Muscle of back (tissue), 11 donors: ENCODE data around the gene CHMP3. TPM values are rescaled to one million over a fixed set of nuclear protein-coding genes. Genes with fewer than 3 reads are reported as not detected.
"Not testable (repeated sequence)": the region's sequence is repeated elsewhere in the genome, so short reads cannot be mapped to it uniquely, and the experiment has no call there.

Experiments used
- DNase-seq, 3 donors: peaks; one replicate each; pipeline versions ENCODE4 v3.0.0 to v3.0.0-alpha.2; 2013
- polyA plus RNA-seq, 10 donors: library from polyadenylated mRNA; unstranded; fragments of 120-200 nt; gene quantifications; one replicate each; pipeline ENCODE4 v1.2.1, GENCODE V29; 2013; ENCODE audit not compliant: insufficient read length in 10 of 10

Gene CHMP3
- polyA plus RNA-seq, 10 donors, result 114 to 160 (median 129) TPM

DNA sequence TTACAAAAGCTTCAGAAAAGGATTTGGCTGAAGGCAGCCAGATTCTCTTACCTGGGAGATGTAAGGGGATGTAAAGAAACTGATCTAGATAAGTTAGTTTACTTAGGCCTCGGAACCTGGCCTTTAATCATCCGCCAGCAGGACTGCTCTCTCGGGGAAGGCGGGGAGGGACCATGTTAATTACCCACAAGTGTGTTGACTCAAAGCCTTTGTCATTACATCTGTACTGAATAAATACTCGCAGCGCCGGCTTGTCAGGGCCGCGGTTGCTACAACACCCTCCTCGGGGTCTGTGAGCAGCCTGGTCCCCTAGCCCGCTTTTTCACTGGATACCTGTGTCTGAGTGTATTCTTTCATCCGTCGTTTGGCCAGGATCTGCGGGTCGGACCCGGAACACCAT is 6.7 kb downstream of the CHMP3 start:
- no peak for DNase-seq

DNA sequence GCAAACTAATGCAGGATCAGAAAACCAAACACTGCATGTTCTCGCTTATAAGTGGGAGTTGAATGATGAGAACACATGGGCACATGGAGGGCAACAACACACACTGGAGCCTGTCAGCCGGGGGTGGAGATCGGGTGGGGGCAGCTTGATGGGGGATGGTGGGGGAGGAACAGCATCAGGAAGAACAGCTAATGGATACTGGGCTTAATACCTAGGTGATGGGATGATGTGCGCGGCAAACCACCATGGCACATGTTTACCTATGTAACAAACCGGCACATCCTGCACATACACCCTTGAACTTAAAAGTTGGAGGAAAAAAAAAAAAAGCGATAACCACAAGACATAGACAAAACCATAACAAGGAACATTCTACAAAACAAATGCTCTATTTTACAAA is 10.4 kb downstream of the CHMP3 start:
- DNase-seq, result no peak

DNA sequence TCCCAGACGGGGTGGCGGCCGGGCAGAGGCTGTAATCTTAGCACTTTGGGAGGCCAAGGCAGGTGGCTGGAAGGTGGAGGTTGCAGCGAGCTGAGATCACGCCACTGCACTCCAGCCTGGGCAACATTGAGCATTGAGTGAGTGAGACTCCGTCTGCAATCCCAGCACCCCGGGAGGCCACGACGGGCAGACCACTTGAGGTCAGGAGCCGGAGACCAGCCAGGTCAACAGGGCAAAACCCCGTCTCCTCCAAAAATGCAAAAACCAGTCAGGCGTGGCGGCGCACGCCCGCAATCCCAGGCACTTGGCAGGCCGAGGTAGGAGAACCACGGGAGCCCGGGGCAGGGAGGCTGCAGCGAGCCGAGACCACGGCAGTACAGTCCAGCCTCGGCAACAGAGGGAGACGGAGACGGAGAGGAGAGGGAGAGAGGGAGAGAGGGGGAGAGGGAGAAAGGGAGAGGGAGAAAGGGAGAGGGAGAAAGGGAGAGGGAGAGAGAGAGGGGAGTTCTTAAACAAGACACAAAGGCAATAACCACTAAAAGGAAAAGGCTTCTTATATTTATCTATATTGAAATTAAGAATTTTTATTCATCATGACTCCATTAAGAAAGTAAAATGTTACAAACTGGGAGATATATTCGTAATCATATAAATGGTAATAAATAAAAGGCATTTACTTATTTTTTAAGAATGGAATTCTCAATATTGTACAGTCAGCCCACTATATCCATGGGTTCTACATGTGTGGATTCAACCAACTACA is 13.1 kb downstream of the CHMP3 start:
- not testable (repeated sequence) for DNase-seq

DNA sequence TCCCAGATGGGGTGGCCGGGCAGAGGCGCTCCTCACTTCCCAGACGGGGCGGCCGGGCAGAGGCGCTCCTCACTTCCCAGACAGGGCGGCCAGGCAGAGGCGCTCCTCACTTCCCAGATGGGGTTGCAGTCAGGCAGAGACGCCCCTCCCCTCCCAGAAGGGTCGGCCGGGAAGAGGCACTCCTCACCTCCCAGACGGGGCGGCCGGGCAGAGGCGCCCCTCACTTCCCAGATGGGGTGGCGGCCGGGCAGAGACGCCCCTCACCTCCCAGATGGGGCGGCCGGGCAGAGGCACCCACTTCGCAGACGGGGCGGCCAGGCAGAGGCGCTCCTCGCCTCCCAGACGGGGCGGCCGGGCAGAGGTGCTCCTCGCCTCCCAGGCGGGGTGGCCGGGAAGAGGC is 13.8 kb downstream of the CHMP3 start:
- not testable (repeated sequence) for DNase-seq

DNA sequence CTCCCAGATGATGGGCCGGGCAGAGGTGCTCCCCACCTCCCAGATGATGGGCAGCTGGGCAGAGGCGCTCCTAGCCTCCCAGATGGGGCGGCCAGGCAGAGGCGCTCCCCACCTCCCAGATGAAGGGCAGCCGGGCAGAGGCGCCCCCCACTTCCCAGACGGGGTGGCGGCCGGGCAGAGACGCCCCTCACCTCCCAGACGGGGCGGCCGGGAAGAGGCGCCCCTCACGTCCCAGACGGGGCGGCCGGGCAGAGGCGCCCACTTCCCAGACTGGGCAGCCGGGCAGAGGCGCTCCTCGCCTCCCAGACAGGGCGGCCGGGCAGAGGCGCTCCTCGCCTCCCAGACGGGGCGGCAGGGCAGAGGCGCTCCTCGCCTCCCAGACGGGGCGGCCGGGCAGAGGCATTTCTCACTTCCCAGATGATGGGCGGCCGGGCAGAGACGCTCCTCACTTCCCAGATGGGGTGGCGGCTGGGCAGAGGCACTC is 14.3 kb downstream of the CHMP3 start:
- DNase-seq, result not testable (repeated sequence)

GRCh38 chr2:86548165-86548912 is 14.9 kb downstream of the CHMP3 start:
- not testable (repeated sequence) for DNase-seq

DNA sequence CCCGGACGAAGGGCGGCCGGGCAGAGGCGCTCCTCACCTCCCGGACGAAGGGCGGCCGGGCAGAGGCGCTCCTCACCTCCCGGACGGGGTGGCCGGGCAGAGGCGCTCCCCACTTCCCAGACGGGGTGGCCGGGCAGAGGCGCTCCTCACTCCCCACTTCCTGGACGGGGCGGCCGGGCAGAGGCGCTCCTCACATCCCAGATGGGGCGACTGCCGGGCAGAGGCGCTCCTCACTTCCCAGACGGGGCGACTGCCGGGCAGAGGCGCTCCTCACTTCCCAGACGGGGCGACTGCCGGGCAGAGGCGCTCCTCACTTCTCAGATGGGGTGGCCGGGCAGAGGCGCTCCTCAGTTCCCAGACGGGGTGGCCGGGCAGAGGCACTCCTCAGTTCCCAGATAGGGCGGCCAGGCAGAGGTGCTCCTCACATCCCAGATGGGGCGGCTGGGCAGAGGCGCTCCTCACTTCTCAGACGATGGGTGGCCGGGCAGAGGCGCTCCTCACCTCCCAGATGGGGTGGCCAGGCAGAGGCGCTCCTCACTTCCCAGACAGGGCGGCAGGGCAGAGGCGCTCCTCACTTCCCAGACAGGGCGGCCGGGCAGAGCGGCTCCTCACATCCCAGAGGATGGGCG is 17.8 kb downstream of the CHMP3 start:
- not testable (repeated sequence) for DNase-seq

DNA sequence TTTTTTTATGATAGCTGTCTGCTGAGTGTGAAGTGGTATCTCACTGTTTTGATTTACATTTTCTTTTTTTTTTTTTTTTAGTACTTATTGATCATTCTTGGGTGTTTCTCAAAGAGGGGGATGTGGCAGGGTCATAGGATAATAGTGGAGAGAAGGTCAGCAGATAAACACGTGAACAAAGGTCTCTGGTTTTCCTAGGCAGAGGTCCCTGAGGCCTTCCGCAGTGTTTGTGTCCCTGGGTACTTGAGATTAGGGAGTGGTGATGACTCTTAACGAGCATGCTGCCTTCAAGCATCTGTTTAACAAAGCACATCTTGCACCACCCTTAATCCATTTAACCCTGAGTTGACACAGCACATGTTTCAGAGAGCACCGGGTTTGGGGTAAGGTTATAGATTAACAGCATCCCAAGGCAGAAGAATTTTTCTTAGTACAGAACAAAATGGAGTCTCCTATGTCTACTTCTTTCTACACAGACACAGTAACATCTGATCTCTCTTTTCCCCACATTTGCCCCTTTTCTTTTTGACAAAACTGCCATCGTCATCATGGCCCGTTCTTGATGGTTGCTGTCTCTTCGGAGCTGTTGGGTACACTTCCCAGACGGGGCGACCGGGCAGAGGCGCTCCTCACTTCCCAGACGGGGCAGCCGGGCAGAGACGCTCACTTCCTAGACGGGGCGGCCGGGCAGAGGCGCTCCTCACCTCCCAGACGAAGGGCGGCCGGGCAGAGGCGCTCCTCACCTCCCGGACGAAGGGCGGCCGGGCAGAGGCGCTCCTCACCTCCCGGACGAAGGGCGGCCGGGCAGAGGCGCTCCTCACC is 18.8 kb downstream of the CHMP3 start:
- DNase-seq, result not testable (repeated sequence)

DNA sequence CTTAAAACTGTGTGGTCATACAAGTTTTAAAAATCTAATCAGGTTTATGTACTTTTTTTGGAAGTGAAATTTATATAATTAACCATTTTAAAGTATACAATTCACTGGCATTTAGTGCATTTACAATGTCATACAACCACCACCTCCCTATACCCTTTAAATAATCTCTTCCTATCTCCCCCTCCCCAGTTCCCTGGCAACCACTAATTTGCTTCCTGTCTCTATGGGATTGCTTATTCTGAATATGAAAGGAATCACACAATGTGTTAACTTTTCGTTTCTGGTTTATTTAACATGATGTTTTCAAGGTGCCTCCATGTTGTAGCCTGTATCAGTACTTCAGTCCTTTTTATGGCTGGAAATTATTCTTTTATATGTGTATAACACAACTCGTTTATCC is 19.4 kb downstream of the CHMP3 start:
- no peak for DNase-seq

- no peak for DNase-seq
These were observed 19.9 kb downstream of the CHMP3 start for GRCh38 chr2:86543335-86543734.

GRCh38 chr2:86542814-86543213 is 20.4 kb downstream of the CHMP3 start:
- DNase-seq, result no peak

DNA sequence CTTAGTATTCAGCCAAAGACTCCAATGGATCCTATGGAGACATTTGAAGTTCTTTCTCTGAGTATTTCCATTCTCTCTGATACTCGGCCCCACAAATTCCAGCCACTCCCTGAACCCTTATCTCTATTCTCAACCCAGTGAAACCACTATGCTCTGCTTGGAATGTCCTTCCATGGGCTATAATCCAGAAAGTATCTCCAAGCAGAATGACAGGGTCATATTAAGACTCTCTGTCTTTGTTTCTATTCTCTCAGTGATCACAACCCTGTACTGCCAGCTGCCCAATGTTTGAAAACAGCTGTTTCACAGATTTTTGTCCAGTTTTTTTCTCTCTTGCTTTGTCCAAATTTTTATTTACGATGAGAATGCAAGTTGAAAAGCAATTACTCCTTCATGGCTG is 21.9 kb downstream of the CHMP3 start:
- DNase-seq, result peak in 1 of 3 donors; percentile 17

GRCh38 chr2:86533589-86533988 is 29.7 kb downstream of the CHMP3 start:
- no peak for DNase-seq

DNA sequence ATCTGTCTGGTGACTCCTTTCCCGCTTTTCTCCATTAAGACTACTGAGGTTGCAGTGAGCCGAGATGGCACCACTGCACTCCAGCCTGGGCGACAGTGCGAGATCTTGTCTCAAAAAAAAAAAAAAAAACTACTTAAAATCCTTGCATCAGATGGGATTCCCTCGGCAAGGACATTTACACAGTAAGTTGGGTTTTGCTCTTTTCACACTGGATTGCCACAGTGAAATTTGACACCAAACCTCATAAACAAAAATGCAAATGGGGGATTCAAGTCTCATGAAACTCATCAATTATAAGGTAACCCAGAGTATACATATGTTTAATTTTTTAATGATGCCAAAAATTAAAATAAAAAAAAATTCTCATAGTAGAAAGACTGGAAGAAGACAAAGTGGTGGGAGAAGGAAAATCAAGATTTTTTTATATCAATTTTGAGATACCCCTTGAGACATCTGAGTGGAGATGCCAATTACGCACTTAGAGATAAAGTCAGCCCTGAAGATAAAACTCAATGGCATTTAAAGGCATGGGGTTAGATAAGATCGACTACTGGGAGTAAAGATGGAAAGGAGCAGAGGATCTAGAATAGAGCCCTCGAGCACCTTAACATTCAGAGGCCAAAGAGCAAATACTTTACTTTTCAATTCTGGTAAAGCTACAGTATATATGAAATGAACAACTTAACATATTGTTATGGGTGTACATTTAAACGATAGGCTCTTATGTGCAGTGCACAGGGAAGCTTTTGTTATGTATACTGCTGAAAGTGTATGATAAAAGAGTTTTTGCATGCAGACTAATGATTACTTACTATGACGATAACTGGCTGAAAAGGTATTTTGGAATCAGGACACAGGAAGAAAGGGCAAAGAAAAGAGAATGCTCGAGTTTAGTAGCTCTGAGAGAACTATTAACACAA is 37.6 kb downstream of the CHMP3 start:
- DNase-seq, result no peak

DNA sequence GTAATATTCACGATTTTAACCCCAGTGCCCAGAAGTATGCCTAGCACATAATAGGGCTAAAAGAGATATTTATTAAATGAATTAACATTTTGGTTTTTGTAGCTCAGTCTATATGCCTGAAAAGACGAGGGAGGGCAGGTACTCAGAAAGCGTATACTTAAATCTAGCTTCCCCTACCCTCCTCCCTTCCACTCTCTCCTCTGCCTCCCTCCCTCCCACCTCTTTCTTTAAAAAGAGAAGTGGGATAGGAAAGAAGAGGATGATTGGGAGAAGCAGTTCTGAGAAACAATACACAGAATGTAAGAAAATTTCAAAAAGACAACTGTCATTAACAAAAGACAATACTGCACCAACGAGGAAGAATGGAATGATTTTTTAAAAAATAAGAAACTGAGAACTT is 39.8 kb downstream of the CHMP3 start:
- no peak for DNase-seq

DNA sequence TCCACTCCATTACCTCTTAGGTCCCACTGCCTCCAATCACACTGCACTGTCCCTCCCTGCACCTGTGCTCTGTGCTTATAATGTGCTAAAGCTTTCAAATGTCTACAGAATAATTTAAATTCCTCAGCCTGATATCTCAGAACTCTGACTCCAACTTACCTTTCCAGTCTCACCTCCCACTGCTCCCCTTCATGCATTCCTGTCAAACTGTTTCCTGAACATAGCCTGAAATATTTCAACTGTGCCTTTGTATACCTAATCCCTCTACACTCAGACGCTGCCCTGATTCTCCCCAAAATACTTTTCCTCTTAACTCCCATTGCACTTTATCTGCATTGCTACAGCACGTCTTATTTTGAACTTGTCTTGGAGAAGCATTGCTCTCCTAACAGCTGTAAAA is 40.5 kb downstream of the CHMP3 start:
- no peak for DNase-seq

- no peak for DNase-seq
These were observed 41.3 kb downstream of the CHMP3 start for GRCh38 chr2:86521922-86522321.

DNA sequence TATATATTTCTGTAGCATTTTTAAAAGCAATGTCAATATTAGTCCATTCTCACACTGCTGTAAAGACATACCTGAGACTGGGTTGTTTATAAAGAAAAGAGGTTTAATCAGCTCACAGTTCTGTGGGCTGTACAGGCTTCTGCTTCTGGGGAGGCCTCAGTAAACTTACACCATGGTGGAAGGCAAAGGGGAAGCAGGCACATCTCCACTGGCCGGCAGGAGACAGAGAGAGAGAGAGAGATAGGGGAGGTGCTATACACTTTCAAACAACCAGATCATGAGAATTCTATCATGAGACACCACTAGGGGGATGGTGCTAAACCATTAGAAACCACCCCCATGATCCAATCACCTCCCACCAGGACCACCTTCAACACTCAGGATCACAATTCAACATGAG is 43.1 kb downstream of the CHMP3 start:
- no peak for DNase-seq

GRCh38 chr2:86519349-86519748 is 43.9 kb downstream of the CHMP3 start:
- no peak for DNase-seq

DNA sequence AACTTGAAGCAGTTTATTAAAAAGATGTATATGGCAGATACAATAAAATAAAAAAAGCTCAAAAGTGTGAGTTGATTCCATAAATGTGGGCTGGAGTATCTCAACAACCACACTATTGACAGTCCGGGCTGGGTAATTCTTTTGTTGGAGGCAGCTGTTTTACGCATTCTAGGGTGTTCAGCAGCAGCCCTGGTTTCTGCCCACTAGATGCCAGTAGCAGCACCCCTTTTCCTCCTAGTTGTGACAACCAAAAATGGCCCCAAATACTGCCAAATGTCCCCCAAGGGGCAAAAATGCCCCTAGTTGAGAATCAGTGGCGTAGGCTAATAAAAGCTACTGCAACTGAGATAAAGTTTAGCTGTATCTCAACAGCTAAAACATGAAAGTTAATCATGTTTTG is 44.8 kb downstream of the CHMP3 start:
- peak in 2 of 3 donors; percentile 6 to 15 for DNase-seq
